NB4 (cell line): Measurements from ENCODE around the gene SMIM21.

Experiments
- DNase-seq: peaks from one replicate; pipeline ENCODE4 v3.0.0; 2010; ENCODE audit warnings: low read depth
- H3K4me3 ChIP-seq: one replicate; pipeline ENCODE4 v1.5.1; 2011; ENCODE audit warnings: mild to moderate bottlenecking, low read depth, low read length, moderate library complexity
- CTCF ChIP-seq: IDR thresholded peaks from one replicate; pipeline ENCODE4 v1.5.1; 2012; ENCODE audit warnings: low read depth, low read length
- MYC ChIP-seq: IDR thresholded peaks from 2 replicates; pipeline ENCODE4 v1.6.1; 2011; ENCODE audit warnings: low read depth, low read length
- POLR2A ChIP-seq: IDR thresholded peaks from 2 replicates; pipeline ENCODE4 v1.6.1; 2011; ENCODE audit warnings: mild to moderate bottlenecking; ENCODE audit not compliant: insufficient read length; ENCODE audit errors: extremely low read depth
- TF ChIP-seq, protein P1 (sequence below): IDR thresholded peaks from 2 replicates; pipeline ENCODE4 v1.6.1; 2011; ENCODE audit warnings: low read depth, low read length

SMIM21 gene

DNA sequence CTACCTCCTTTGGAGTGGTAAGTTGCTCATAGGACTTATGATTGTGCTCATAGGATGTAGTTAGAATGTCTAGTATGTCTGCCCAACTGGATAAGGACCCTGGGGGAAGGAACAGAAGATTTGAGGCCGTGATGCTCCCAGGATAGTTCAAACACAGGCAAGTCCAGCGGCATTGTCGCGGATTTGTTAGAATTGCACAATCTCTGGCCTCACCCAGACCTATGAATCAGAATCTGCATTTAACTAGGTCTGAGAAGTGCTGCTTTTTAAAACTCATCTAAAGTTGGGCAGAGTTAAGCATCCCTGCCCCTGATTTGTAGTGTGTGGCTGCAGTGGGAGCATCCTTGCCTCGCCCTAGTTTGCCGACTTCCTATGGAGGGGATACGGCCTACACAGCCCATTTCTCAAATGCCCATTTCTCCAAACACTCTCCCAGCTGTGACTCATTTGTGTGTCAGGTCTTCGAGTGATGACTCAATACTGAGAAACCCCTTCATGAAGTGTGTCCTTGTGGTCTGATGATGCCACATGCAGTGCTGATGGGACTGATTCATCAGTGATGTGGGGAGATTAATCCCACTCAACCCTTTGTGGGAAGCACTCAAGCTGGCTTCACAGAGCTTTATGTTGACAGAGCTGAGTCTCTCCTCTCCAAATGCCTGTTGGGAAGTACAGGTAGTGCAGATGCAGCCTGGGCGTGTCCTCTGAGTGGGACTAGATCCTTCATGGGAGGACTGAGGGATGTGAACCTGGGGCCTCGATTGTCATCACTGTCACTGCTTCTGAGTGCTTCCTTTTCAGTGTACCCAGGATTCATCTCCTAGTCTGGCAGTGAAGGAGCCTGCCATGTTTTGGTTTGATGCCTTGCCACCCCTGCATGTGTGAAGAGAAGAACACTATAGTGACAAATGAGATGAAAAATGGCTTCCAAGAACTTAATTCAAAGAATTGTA, 18.7 kb downstream of the SMIM21 start:
- TF ChIP-seq, protein P1, sequence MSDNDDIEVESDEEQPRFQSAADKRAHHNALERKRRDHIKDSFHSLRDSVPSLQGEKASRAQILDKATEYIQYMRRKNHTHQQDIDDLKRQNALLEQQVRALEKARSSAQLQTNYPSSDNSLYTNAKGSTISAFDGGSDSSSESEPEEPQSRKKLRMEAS, result no peak
- TF ChIP-seq POLR2A (no peak), MYC (no peak), CTCF (no peak)
- peak; percentile 65 for DNase-seq
- H3K4me3 ChIP-seq, result no peak overlapping the region

DNA sequence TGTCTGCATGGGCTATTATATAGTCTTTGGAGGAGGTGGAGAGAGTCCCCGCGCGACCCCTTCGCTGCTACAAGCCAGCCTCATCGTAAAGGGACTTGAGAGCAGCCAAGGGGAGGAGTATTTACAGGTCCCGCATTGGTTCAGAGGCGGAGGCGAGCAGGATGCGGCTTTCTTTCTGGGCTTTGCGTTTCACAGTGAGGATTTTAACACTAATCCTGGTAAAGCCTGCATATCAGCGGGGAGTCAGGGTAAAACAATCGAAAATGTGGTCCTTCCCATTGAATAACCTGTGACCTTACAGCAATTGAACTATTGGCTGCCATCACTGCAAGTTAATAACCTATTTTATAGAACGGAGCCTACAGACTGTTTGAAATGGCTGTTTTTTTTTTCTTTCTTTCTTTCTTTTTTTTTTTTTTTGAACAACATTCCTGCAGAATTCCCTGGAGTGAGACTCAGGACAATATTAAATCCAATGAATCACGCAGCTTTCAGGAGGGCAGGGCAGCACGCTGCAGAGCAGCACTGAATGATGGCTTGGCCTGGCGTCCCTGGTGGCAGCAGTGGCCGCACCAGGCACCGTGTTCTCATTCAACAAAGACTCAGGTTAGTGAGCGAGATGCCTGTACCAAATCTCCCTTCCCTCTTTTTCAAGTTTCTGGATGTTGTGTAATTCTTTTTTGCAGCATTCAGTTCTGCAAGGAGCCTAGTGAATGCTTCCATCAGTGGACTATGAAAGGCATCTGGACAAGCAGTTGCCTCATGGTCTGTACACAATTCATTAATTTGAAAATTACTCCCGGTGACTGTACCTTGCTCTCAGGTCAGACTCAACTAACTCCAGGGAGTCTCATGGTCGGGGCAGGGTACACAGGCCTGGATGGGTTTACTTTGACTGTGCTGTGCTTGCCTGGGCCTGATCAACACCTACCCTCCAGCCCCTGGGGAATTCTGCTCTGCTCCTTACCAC, 19.8 kb downstream of the SMIM21 start:
- H3K4me3 ChIP-seq, result no peak overlapping the region
- TF ChIP-seq MYC (no peak), CTCF (no peak), POLR2A (no peak)
- TF ChIP-seq, protein P1, result no peak
- no peak for DNase-seq

- H3K4me3 ChIP-seq, result no peak overlapping the region
- DNase-seq, result no peak
- TF ChIP-seq, protein P1, result no peak
- TF ChIP-seq POLR2A, result no peak
- TF ChIP-seq CTCF, result no peak
- no peak for TF ChIP-seq MYC
Measured at GRCh38 chr18:75406491-75407445, 20.7 kb downstream of the SMIM21 start.

DNA sequence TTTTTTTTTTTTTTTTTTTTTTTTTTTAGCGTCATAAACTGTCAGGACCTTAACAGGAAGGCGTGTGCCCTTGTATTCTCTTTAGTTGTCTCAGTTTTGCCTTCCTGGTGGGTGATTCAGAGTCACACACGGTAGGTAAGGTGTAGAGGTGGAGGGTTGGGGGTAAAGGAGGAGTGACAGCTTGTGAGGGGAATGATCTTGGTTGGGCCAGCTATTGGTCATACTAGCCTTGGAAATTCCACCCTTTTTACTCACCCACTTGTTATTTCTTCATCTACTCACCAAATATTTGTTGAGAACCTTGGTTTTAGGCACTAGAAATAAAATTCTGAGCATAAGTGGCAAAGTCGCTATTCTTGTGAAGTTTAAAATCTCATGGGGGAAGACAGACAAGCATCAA, 22.2 kb downstream of the SMIM21 start:
- no peak for DNase-seq

More for the DNA sequence above, 22.2 kb downstream of the SMIM21 start:
- no peak overlapping the region for H3K4me3 ChIP-seq
- TF ChIP-seq MYC (no peak), CTCF (no peak)
